GM12878 (cell line): ENCODE data around the gene VKORC1. TPM values are rescaled to one million over a fixed set of nuclear protein-coding genes. Genes with fewer than 3 reads are reported as not detected.

Source experiments
- ATAC-seq: fragments of 200-7000 bp; cut with Tn5 transposase; 3 replicates; pipeline ENCODE4 v1.9.1; 2020; ENCODE audit warnings: mild to moderate bottlenecking, moderate library complexity
- BruUV-seq: library from RNA; stranded (reverse); fragments of 400-500 nt; replicated peaks from 2 replicates; lab custom pipeline; 2021; lab: Mats Ljungman, UMichigan
- CTCF ChIA-PET: fragments of 300-600 bp; sonication (Branson Sonifier 250); formaldehyde crosslinking; extraction: SDS; loops from one replicate; lab custom pipeline; 2021; ENCODE audit warnings: inconsistent platforms; lab: Yijun Ruan, JAX
- POLR2A ChIA-PET: fragments of 350-600 bp; formaldehyde crosslinking; extraction: SDS; loops from one replicate; lab custom pipeline; 2021; ENCODE audit warnings: inconsistent platforms; lab: Charles Lee
- RAD21 ChIA-PET: fragments of 300-600 bp; sonication (Branson Sonifier 250); formaldehyde crosslinking; loops from one replicate; lab custom pipeline; 2023; ENCODE audit warnings: antibody characterized with exemption; ENCODE audit not compliant: unreplicated experiment; lab: Charles Lee
- SMC1A ChIA-PET: fragments of 300-600 bp; sonication (Branson Sonifier 250); formaldehyde crosslinking; loops from one replicate; lab custom pipeline; 2023; ENCODE audit not compliant: unreplicated experiment, uncharacterized antibody; lab: Charles Lee
- DNase-seq: peaks from one replicate; pipeline ENCODE4 v3.0.0-alpha.2; 2011; ENCODE audit warnings: low read depth, low spot score
- FAIRE-seq: peaks from 3 replicates; lab custom pipeline; 2011; peaks lifted over from hg19 to GRCh38; lab: Jason Lieb, UNC
- H2AFZ ChIP-seq: 2 replicates; pipeline ENCODE4 v1.6.0; 2011; ENCODE audit warnings: low read depth, low read length, control low read depth; ENCODE audit not compliant: control insufficient read depth
- H3K27ac ChIP-seq: 2 replicates; pipeline ENCODE4 v1.5.1; 2011; ENCODE audit warnings: control low read depth; ENCODE audit not compliant: control insufficient read depth, insufficient read depth
- H3K27me3 ChIP-seq, 2 experiments: replicated peaks in 1 of 2; 2 replicates each; pipeline versions ENCODE4 v1.6.0 to v1.6.1; 2011; ENCODE audit warnings: low read length in 1 of 2; ENCODE audit not compliant: control insufficient read depth in 2 of 2, insufficient read depth in 2 of 2
- H3K36me3 ChIP-seq, 2 experiments: 2 replicates each; pipeline ENCODE4 v1.5.1; 2011; ENCODE audit warnings: low read length in 1 of 2; ENCODE audit not compliant: control insufficient read depth in 2 of 2, insufficient read depth in 2 of 2
- H3K4me1 ChIP-seq: 2 replicates; pipeline ENCODE4 v1.6.1; 2011; ENCODE audit warnings: mild to moderate bottlenecking, low read length, moderate library complexity, mixed read lengths; ENCODE audit not compliant: control insufficient read depth, insufficient read depth
- H3K4me2 ChIP-seq: 2 replicates; pipeline ENCODE4 v1.6.0; 2011; ENCODE audit warnings: control low read depth; ENCODE audit not compliant: control insufficient read depth, insufficient read depth
- H3K4me3 ChIP-seq: fragments of 200-600 bp; sonication (generic); 2 replicates; pipeline ENCODE4 v1.5.1; 2016
- H3K79me2 ChIP-seq: 2 replicates; pipeline ENCODE4 v1.6.0; 2011; ENCODE audit warnings: low read length; ENCODE audit not compliant: control insufficient read depth, insufficient read depth
- H3K9ac ChIP-seq: 2 replicates; pipeline ENCODE4 v1.8.0; 2011; ENCODE audit warnings: low read length, control low read depth, mixed read lengths; ENCODE audit not compliant: control insufficient read depth, insufficient read depth
- H3K9me3 ChIP-seq: replicated peaks from 3 replicates; pipeline ENCODE4 v1.5.1; 2011; ENCODE audit warnings: mild to moderate bottlenecking, low read length; ENCODE audit not compliant: control insufficient read depth, insufficient read depth
- H4K20me1 ChIP-seq: 2 replicates; pipeline ENCODE4 v1.6.0; 2011; ENCODE audit not compliant: control insufficient read depth, insufficient read depth
- BCL11A ChIP-seq: IDR thresholded peaks from 2 replicates; pipeline ENCODE4 v1.6.1; 2011; ENCODE audit warnings: low read depth, low read length
- BHLHE40 ChIP-seq, 2 experiments: fragments of 450-650 bp in 1 of 2; IDR thresholded peaks; 2 replicates each; pipeline ENCODE4 v1.6.1; 2011 to 2017; ENCODE audit warnings: low read depth in 2 of 2, borderline replicate concordance in 1 of 2, improper control_type of control experiment in 1 of 2, low read length in 1 of 2, mild to moderate bottlenecking in 1 of 2
- CBX3 ChIP-seq: fragments of 200-600 bp; sonication (generic); IDR thresholded peaks from 2 replicates; pipeline ENCODE4 v1.6.1; 2016; ENCODE audit warnings: low read depth, borderline replicate concordance
- DPF2 ChIP-seq: fragments of 450-650 bp; IDR thresholded peaks from 2 replicates; pipeline ENCODE4 v1.6.1; 2017; ENCODE audit warnings: mild to moderate bottlenecking
- GATAD2B ChIP-seq: fragments of 450-650 bp; conservative IDR thresholded peaks from 2 replicates; pipeline ENCODE4 v1.6.1; 2017; ENCODE audit warnings: low read depth, mild to moderate bottlenecking, moderate library complexity
- IKZF2 ChIP-seq, 2 experiments: fragments of 450-650 bp; IDR thresholded peaks; 2 replicates each; pipeline ENCODE4 v1.6.1; 2017; ENCODE audit warnings: mild to moderate bottlenecking in 2 of 2, moderate library complexity in 2 of 2
- MTA2 ChIP-seq: fragments of 450-650 bp; IDR thresholded peaks from 2 replicates; pipeline ENCODE4 v1.6.1; 2016; ENCODE audit warnings: low read depth, mild to moderate bottlenecking, moderate library complexity
- NFIC ChIP-seq: IDR thresholded peaks from 2 replicates; pipeline ENCODE4 v1.6.1; 2012; ENCODE audit warnings: low read depth, mild to moderate bottlenecking, inconsistent platforms, low read length, moderate library complexity
- NFYB ChIP-seq: IDR thresholded peaks from 2 replicates; pipeline ENCODE4 v1.6.1; 2011; ENCODE audit warnings: low read depth, mild to moderate bottlenecking, low read length, improper control_type of control experiment, moderate library complexity; ENCODE audit not compliant: insufficient read depth
- NR2C1 ChIP-seq: fragments of 450-650 bp; IDR thresholded peaks from 2 replicates; pipeline ENCODE4 v1.6.1; 2017; ENCODE audit warnings: antibody characterized with exemption, mild to moderate bottlenecking, moderate library complexity
- NR2F1 ChIP-seq: fragments of 450-650 bp; conservative IDR thresholded peaks from 2 replicates; pipeline ENCODE4 v1.6.1; 2017; ENCODE audit warnings: mild to moderate bottlenecking
- RAD21 ChIP-seq: IDR thresholded peaks from 2 replicates; pipeline ENCODE4 v1.6.1; 2011; ENCODE audit warnings: mild to moderate bottlenecking, low read depth, low read length, moderate library complexity; ENCODE audit not compliant: insufficient read depth
- RUNX3 ChIP-seq: IDR thresholded peaks from 2 replicates; pipeline ENCODE4 v1.6.1; 2012; ENCODE audit warnings: low read length, inconsistent platforms
- SMC3 ChIP-seq: IDR thresholded peaks from 2 replicates; pipeline ENCODE4 v1.6.1; 2011; ENCODE audit warnings: low read length, improper control_type of control experiment, borderline replicate concordance
- SP1 ChIP-seq: IDR thresholded peaks from one replicate; pipeline ENCODE4 v1.6.1; 2011; ENCODE audit warnings: low read depth, low read length
- USF1 ChIP-seq: IDR thresholded peaks from 2 replicates; pipeline ENCODE4 v1.6.1; 2011; ENCODE audit warnings: borderline replicate concordance, low read depth, mild to moderate bottlenecking, moderate library complexity, mixed read lengths, low read length; ENCODE audit not compliant: insufficient read depth; ENCODE audit errors: extremely low read length
- ZBTB33 ChIP-seq: fragments of 450-650 bp; IDR thresholded peaks from 2 replicates; pipeline ENCODE4 v1.6.1; 2017; ENCODE audit warnings: mild to moderate bottlenecking
- ZNF687 ChIP-seq: fragments of 450-650 bp; IDR thresholded peaks from 2 replicates; pipeline ENCODE4 v1.6.1; 2017; ENCODE audit warnings: mild to moderate bottlenecking, moderate library complexity
- WGBS: methylation state at CpG from one replicate; pipeline ENCODE4 v1.1.6; 2016; ENCODE audit warnings: low lambda C conversion rate; ENCODE audit not compliant: insufficient replicate concordance, insufficient coverage; ENCODE audit errors: missing lambda C conversion rate; 5-methylcytosine and 5-hydroxymethylcytosine counted together
- in situ Hi-C: fragments of 300-500 bp; cut with MboI; formaldehyde crosslinking; loops from 9 replicates; pipeline ENCODE4 v1.14.3; 2018; ENCODE audit warnings: mixed read lengths
- intact Hi-C: fragments of 100-400 bp; cut with micrococcal nuclease; formaldehyde crosslinking; loops from one replicate; pipeline ENCODE4 v1.14.2; 2022; ENCODE audit not compliant: unreplicated experiment
- polyA plus RNA-seq, 11 experiments: library from polyadenylated mRNA; depleted of rRNA in 4 of 11; unstranded in 6 of 11; stranded (reverse) in 5 of 11; fragments of >200 nt; fragmentation: Nextera tagmentation in 4 of 11; fragmentation: Illumina TruSeq in 1 of 11; extraction: Ambion mirVana in 4 of 11; extraction: Trizol in 1 of 11; gene quantifications; 1 replicate in 1 of 11; 2 replicates in 10 of 11; pipeline versions ENCODE4 v1.2.1 to v1.2.3, GENCODE V29; 2011 to 2016; ENCODE audit warnings: inconsistent platforms in 2 of 11, missing spikeins in 2 of 11, low read depth in 1 of 11
- total RNA-seq, 4 experiments: library from RNA; depleted of rRNA in 3 of 4; stranded (reverse); fragments of >200 nt in 3 of 4; fragmentation: Illumina TruSeq in 1 of 4; extraction: Trizol in 1 of 4; gene quantifications; 2 replicates each; pipeline versions ENCODE4 v1.2.1 to v1.2.3, GENCODE V29; 2013 to 2021

Gene VKORC1
- total and polyA plus RNA-seq, 10 of the 15 experiments (the other 5 are each of a cell fraction or from before 2014, with no cell fraction given) = 19.8 to 140 (median 57.7) TPM

GRCh38 chr16:31105677-31106213 lies 11.1 kb upstream of the VKORC1 start:
- FAIRE-seq (no peak), DNase-seq (no peak), ATAC-seq (peak; percentile 61)
- H3K79me2 ChIP-seq = peaks cover 13% of the 10 kb centered on the region
- H3K4me1 ChIP-seq = peaks cover 22% of the 10 kb centered on the region
- intact Hi-C loops (loop anchor here (5.0 kb wide), 1 partner anchor 37 kb away; no protein-coding TSS in a partner anchor), in situ Hi-C loops (no loop called here)
- peak overlapping the region; percentile 68; the same call in 1 of the 2 replicates for H3K4me2 ChIP-seq
- 20% methylated on average over 32 of the region's 33 CpGs for WGBS
- H3K9me3 ChIP-seq = no peaks in the 10 kb centered on the region
- H4K20me1 ChIP-seq = no peaks in the 10 kb centered on the region
- peak overlapping the region; percentile 94 for H2AFZ ChIP-seq
- no TSS peak for BruUV-seq
- H3K27me3 ChIP-seq = no peaks in the 10 kb centered on the region
- POLR2A ChIA-PET = no interaction called here
- H3K9ac ChIP-seq = no peak overlapping the region
- H3K4me3 ChIP-seq = no peak overlapping the region
- peak overlapping the region; percentile 39; the same call in 1 of the 2 replicates for H3K27ac ChIP-seq
- H3K36me3 ChIP-seq = no peaks in the 10 kb centered on the region; a peak in 1 of 4 replicates
- CTCF ChIA-PET = no interaction called here
- RAD21 ChIA-PET = no interaction called here
- SMC1A ChIA-PET = no interaction called here
- TF ChIP-seq RUNX3 (peak; percentile 32), NFYB (no peak), IKZF2 (IDR thresholded peaks at IDR 0.05) (0 out of 4 replicates have a peak, but pooled peaks of 1 of the 2 experiments have one; percentile 32), BCL11A (no peak), ZNF687 (peak; percentile 68), NR2C1 (peak; percentile 48; the same call in 1 of the 2 replicates), GATAD2B (0 out of 2 replicates have a peak, but pooled peaks have one; percentile 23), ZBTB33 (peak; percentile 80; the same call in 1 of the 2 replicates), NFIC (no peak), SMC3 (peak; percentile 35; the same call in 1 of the 2 replicates), RAD21 (peak; percentile 42), NR2F1 (peak; percentile 97), SP1 (peak; percentile 30), DPF2 (0 out of 2 replicates have a peak, but pooled peaks have one; percentile 24), BHLHE40 (IDR thresholded peaks at IDR 0.05; ENCODE audit: borderline replicate concordance in 1 of 2, low read depth in 2 of 2, low read length in 1 of 2) (peak; percentile 68 to 88), MTA2 (peak; percentile 16; the same call in 1 of the 2 replicates), CBX3 (no peak), USF1 (peak; percentile 13)
